ENCODE measurements around the gene ZNF117.

- TF ChIP-seq TAF1 (IDR thresholded peaks at IDR 0.05; ENCODE audit: low read depth, low read length) (no peak), POU2F2 (IDR thresholded peaks at IDR 0.05; ENCODE audit: low read depth, low read length) (no peak), POLR2A (IDR thresholded peaks at IDR 0.05; ENCODE audit: low read depth, low read length) (no peak), POLR2AphosphoS5 (IDR thresholded peaks at IDR 0.05; ENCODE audit: low read depth, low read length) (no peak), PAX5 (IDR thresholded peaks at IDR 0.05; ENCODE audit: insufficient read depth, low read length, severe bottlenecking) (no peak)
Observed at GRCh38 chr7:64993901-64994300, 3.1 kb upstream of the ZNF117 start.
